HUES6 (cell line): Measurements from ENCODE around the gene SYTL3.
"Not testable (repeated sequence)": the region's sequence is repeated elsewhere in the genome, so short reads cannot be mapped to it uniquely, and the experiment has no call there.

Experiments
- H3K27ac ChIP-seq: 2 replicates; pipeline ENCODE4 v1.7.0; 2013; ENCODE audit warnings: low read depth, mild to moderate bottlenecking, low read length, inconsistent platforms
- H3K27me3 ChIP-seq: 2 replicates; pipeline ENCODE4 v1.6.1; 2013; ENCODE audit warnings: low read length; ENCODE audit not compliant: control insufficient read depth, insufficient read depth
- H3K36me3 ChIP-seq: 2 replicates; pipeline ENCODE4 v1.6.1; 2013; ENCODE audit warnings: low read length; ENCODE audit not compliant: control insufficient read depth, insufficient read depth
- H3K4me1 ChIP-seq: 2 replicates; pipeline ENCODE4 v1.6.1; 2013; ENCODE audit warnings: low read length; ENCODE audit not compliant: control insufficient read depth, insufficient read depth
- H3K4me3 ChIP-seq: 2 replicates; pipeline ENCODE4 v1.5.1; 2013; ENCODE audit warnings: low read depth, low read length
- H3K9ac ChIP-seq: one replicate; pipeline ENCODE4 v1.6.1; 2013; ENCODE audit warnings: mild to moderate bottlenecking, low read length
- H3K9me3 ChIP-seq: 2 replicates; pipeline ENCODE4 v1.6.1; 2013; ENCODE audit warnings: low read depth, low read length; ENCODE audit not compliant: control insufficient read depth, insufficient read depth

SYTL3 gene

GRCh38 chr6:158684745-158685324, 35.0 kb downstream of the SYTL3 start:
- Histone ChIP-seq H3K27ac (no peak overlapping the region), H3K9me3 (no peaks in the 10 kb centered on the region), H3K4me1 (no peaks in the 10 kb centered on the region), H3K4me3 (no peak overlapping the region), H3K9ac (no peak overlapping the region), H3K36me3 (no peaks in the 10 kb centered on the region), H3K27me3 (no peaks in the 10 kb centered on the region)

- no peak overlapping the region for H3K4me3 ChIP-seq
- no peak overlapping the region for H3K9ac ChIP-seq
- H3K27ac ChIP-seq: no peak overlapping the region
- H3K4me1 ChIP-seq: no peaks in the 10 kb centered on the region
- no peaks in the 10 kb centered on the region for H3K9me3 ChIP-seq
- no peaks in the 10 kb centered on the region for H3K36me3 ChIP-seq
- H3K27me3 ChIP-seq: no peaks in the 10 kb centered on the region
Measured at GRCh38 chr6:158686311-158686710, 36.5 kb downstream of the SYTL3 start.

DNA sequence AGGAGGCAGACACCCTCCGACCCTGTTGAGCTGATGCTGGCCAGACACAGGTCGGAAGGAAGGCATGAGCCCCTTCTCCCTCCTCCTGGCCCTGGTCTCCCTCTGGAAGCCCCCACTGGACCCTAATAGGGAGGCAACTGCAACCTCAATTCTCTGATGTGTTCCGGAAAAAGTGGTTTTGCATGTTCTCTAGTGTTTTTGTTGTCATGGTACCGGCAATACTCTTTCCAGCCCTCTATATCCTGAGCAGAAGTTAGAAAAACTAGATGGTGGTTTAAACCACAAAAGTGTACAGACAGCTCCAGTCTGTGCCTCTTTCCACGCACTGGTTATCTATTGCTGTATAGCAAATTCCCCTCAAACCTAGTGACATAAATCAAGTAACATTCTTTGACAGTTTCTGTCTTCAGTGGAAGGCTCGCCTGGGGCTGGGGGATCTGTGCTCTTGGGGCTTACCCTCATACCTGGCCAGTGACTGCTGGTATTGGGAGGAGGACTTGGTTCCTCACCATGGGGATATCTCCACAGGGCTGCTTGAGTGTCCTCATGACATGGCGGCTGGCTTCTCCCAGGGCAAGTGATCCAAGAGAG, 37.0 kb downstream of the SYTL3 start:
- Histone ChIP-seq H3K9me3 (no peaks in the 10 kb centered on the region), H3K36me3 (no peaks in the 10 kb centered on the region), H3K27ac (no peak overlapping the region), H3K4me1 (no peaks in the 10 kb centered on the region), H3K9ac (no peak overlapping the region), H3K4me3 (no peak overlapping the region), H3K27me3 (no peaks in the 10 kb centered on the region)

DNA sequence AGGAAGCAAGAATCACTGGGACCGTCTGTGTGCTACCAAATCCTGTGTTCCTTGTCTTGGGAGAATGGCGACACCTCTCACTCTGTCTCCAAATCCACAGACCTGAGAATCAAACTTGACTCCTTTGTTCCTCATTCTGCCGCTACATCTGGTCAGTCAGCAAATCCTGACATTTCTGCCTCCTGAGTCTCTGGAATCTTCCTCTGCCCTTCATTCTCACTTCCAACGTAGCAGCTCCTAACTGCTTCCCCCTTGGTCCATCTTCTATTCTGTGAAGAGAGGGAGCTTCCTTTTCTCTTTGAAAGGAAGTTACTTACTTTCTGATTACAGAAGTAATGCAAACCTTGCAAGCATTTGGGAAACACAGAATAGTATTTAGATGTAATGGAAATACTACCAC, 37.7 kb downstream of the SYTL3 start:
- Histone ChIP-seq H3K36me3 (no peaks in the 10 kb centered on the region), H3K27ac (no peak overlapping the region), H3K27me3 (no peaks in the 10 kb centered on the region), H3K9me3 (no peaks in the 10 kb centered on the region), H3K4me1 (no peaks in the 10 kb centered on the region), H3K4me3 (no peak overlapping the region), H3K9ac (no peak overlapping the region)

GRCh38 chr6:158688860-158689259, 39.0 kb downstream of the SYTL3 start:
- Histone ChIP-seq H3K27me3 (no peaks in the 10 kb centered on the region), H3K4me1 (no peaks in the 10 kb centered on the region), H3K9me3 (no peaks in the 10 kb centered on the region), H3K9ac (no peak overlapping the region), H3K27ac (no peak overlapping the region), H3K4me3 (no peak overlapping the region), H3K36me3 (no peaks in the 10 kb centered on the region)

GRCh38 chr6:158694913-158695312, 45.1 kb downstream of the SYTL3 start:
- Histone ChIP-seq H3K9me3 (no peaks in the 10 kb centered on the region), H3K9ac (no peak overlapping the region), H3K4me3 (no peak overlapping the region), H3K27me3 (no peaks in the 10 kb centered on the region), H3K4me1 (no peaks in the 10 kb centered on the region), H3K36me3 (no peaks in the 10 kb centered on the region), H3K27ac (no peak overlapping the region)

GRCh38 chr6:158697811-158698210, 48.0 kb downstream of the SYTL3 start:
- H3K9ac ChIP-seq: no peak overlapping the region
- no peaks in the 10 kb centered on the region for H3K27me3 ChIP-seq
- no peak overlapping the region for H3K4me3 ChIP-seq
- no peaks in the 10 kb centered on the region for H3K36me3 ChIP-seq
- no peak overlapping the region for H3K27ac ChIP-seq
- no peaks in the 10 kb centered on the region for H3K4me1 ChIP-seq
- H3K9me3 ChIP-seq: no peaks in the 10 kb centered on the region

GRCh38 chr6:158698931-158699330, 49.1 kb downstream of the SYTL3 start:
- no peaks in the 10 kb centered on the region for H3K4me1 ChIP-seq
- H3K9me3 ChIP-seq: no peaks in the 10 kb centered on the region
- H3K27me3 ChIP-seq: no peaks in the 10 kb centered on the region
- H3K4me3 ChIP-seq: no peak overlapping the region
- no peak overlapping the region for H3K27ac ChIP-seq
- H3K36me3 ChIP-seq: no peaks in the 10 kb centered on the region
- no peak overlapping the region for H3K9ac ChIP-seq

DNA sequence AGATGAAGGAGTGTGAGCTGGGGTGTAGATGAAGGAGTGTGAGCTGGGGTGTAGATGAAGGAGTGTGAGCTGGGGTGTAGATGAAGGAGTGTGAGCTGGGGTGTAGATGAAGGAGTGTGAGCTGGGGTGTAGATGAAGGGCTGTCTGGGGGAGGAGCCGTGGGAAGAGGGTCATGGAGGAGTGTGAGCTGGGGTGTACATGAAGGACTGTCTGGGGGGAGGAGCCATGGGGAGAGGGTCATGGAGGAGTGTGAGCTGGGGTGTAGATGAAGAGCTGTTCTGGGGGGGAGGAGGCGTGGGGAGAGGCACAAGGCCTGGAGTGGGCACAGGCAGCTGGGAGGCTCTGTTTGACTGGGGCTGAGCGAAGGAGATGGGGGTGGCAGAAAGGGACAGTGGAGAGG, 51.4 kb downstream of the SYTL3 start:
- H3K9ac ChIP-seq, H3K27ac ChIP-seq, H3K27me3 ChIP-seq, H3K9me3 ChIP-seq, H3K36me3 ChIP-seq, H3K4me3 ChIP-seq: not testable (repeated sequence)
- H3K4me1 ChIP-seq: peaks cover 10% of the 10 kb centered on the region

- Histone ChIP-seq H3K27ac (no peak overlapping the region), H3K4me3 (no peak overlapping the region), H3K9me3 (no peaks in the 10 kb centered on the region), H3K27me3 (peaks cover 4% of the 10 kb centered on the region), H3K4me1 (peaks cover 30% of the 10 kb centered on the region), H3K36me3 (no peaks in the 10 kb centered on the region), H3K9ac (no peak overlapping the region)
Measured at GRCh38 chr6:158703111-158703836, 53.4 kb downstream of the SYTL3 start.
